C4-2B (cell line): Measurements from ENCODE around the gene TRAF5.

Experiments
- CTCF ChIP-seq: fragments of 450-650 bp; conservative IDR thresholded peaks from 2 replicates; pipeline ENCODE4 v1.5.1; 2017; ENCODE audit warnings: mild to moderate bottlenecking
- ZFX ChIP-seq: fragments of 450-650 bp; IDR thresholded peaks from 2 replicates; pipeline ENCODE4 v1.6.1; 2017

DNA sequence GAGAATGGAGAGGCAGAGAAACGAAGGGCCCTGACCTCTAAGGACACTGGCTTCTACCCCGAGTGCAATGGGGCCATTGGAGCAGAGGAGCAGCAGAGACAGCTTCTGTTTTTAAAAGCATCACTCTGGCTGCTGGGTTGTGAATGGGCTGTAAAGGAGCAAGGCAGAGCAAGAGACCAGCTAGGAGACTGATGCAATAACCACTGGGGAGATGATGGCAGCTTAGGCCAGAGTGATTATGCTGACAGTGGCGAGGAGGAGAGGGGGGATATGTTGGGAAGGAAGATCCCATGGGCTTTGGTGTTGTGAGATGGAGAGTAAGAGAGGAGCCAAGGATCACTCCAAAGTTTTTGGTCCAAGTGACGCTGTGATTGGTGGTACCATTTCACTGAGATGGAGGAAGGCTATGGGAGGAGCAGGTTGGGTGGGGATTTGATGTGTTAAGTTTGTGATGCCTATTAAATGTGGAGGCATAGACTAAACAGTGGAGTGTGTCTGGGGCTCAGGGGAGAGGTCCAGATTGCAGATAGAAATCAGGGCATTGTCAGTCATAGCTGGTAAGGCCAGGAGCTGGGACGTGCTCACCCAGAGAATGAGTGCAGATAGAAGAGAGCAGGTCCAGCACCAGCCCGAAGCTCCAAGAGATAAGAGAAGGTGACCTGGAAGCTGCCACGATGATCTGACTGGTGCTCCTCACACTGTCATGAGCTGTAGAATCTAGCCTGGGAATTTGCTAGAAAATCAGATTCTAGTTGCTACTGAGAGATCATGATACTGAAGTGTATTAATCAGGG, 11.0 kb downstream of the TRAF5 start:
- TF ChIP-seq CTCF, result no peak
- TF ChIP-seq ZFX, result no peak
